Chondrocyte (in vitro differentiated cells): ENCODE data around the gene NPAS2. TPM values are rescaled to one million over a fixed set of nuclear protein-coding genes. Genes with fewer than 3 reads are reported as not detected.

Source experiments
- DNase-seq: peaks from one replicate; pipeline ENCODE4 v3.0.0; 2021; ENCODE audit warnings: mixed read lengths, low spot score
- H3K27ac Mint-ChIP-seq: one replicate; pipeline ENCODE4 v1.8.0; 2021; ENCODE audit warnings: mild to moderate bottlenecking, moderate library complexity, mixed read lengths; ENCODE audit not compliant: unreplicated experiment
- H3K27me3 Mint-ChIP-seq: 2 replicates; pipeline ENCODE4 v1.8.0; 2021; ENCODE audit warnings: low read depth, mixed read lengths
- H3K36me3 Mint-ChIP-seq: 2 replicates; pipeline ENCODE4 v1.8.0; 2021; ENCODE audit warnings: low read depth, mixed read lengths
- H3K4me1 Mint-ChIP-seq: 2 replicates; pipeline ENCODE4 v1.8.0; 2021; ENCODE audit warnings: low read depth, mild to moderate bottlenecking, mixed read lengths
- H3K4me3 Mint-ChIP-seq: one replicate; pipeline ENCODE4 v1.8.0; 2021; ENCODE audit warnings: mild to moderate bottlenecking, moderate library complexity, mixed read lengths; ENCODE audit not compliant: unreplicated experiment
- H3K9me3 Mint-ChIP-seq: 2 replicates; pipeline ENCODE4 v1.8.0; 2021; ENCODE audit warnings: low read depth, mixed read lengths
- total RNA-seq: library from RNA; stranded (reverse); gene quantifications from 3 replicates; pipeline ENCODE4 v1.2.1, GENCODE V29; 2021
- TF ChIP-seq, protein P1 (sequence below): fragments of 200-600 bp; sonication (generic); IDR thresholded peaks from 2 replicates; pipeline ENCODE4 v1.5.0; 2021; ENCODE audit warnings: antibody characterized with exemption, mild to moderate bottlenecking, moderate library complexity

Gene NPAS2
- total RNA-seq, 1 donor from 2014 or later = 25.6 TPM

GRCh38 chr2:101002562-101003277, 182.8 kb downstream of the NPAS2 start:
- Mint-ChIP-seq H3K9me3 (no peaks in the 10 kb centered on the region), H3K27me3 (no peaks in the 10 kb centered on the region), H3K27ac (peak overlapping the region; percentile 96), H3K4me1 (peaks cover 48% of the 10 kb centered on the region), H3K36me3 (peaks cover 28% of the 10 kb centered on the region), H3K4me3 (peak overlapping the region; percentile 90)
- DNase-seq = no peak
- TF ChIP-seq, protein P1, sequence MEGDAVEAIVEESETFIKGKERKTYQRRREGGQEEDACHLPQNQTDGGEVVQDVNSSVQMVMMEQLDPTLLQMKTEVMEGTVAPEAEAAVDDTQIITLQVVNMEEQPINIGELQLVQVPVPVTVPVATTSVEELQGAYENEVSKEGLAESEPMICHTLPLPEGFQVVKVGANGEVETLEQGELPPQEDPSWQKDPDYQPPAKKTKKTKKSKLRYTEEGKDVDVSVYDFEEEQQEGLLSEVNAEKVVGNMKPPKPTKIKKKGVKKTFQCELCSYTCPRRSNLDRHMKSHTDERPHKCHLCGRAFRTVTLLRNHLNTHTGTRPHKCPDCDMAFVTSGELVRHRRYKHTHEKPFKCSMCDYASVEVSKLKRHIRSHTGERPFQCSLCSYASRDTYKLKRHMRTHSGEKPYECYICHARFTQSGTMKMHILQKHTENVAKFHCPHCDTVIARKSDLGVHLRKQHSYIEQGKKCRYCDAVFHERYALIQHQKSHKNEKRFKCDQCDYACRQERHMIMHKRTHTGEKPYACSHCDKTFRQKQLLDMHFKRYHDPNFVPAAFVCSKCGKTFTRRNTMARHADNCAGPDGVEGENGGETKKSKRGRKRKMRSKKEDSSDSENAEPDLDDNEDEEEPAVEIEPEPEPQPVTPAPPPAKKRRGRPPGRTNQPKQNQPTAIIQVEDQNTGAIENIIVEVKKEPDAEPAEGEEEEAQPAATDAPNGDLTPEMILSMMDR = no peak

GRCh38 chr2:101003278-101003775, 183.4 kb downstream of the NPAS2 start:
- no peaks in the 10 kb centered on the region for H3K9me3 Mint-ChIP-seq
- H3K27ac Mint-ChIP-seq = peak overlapping the region; percentile 96
- peaks cover 33% of the 10 kb centered on the region for H3K36me3 Mint-ChIP-seq
- DNase-seq = no peak
- H3K27me3 Mint-ChIP-seq = no peaks in the 10 kb centered on the region
- peak overlapping the region; percentile 90 for H3K4me3 Mint-ChIP-seq
- H3K4me1 Mint-ChIP-seq = peaks cover 54% of the 10 kb centered on the region
- TF ChIP-seq, protein P1 = no peak

DNA sequence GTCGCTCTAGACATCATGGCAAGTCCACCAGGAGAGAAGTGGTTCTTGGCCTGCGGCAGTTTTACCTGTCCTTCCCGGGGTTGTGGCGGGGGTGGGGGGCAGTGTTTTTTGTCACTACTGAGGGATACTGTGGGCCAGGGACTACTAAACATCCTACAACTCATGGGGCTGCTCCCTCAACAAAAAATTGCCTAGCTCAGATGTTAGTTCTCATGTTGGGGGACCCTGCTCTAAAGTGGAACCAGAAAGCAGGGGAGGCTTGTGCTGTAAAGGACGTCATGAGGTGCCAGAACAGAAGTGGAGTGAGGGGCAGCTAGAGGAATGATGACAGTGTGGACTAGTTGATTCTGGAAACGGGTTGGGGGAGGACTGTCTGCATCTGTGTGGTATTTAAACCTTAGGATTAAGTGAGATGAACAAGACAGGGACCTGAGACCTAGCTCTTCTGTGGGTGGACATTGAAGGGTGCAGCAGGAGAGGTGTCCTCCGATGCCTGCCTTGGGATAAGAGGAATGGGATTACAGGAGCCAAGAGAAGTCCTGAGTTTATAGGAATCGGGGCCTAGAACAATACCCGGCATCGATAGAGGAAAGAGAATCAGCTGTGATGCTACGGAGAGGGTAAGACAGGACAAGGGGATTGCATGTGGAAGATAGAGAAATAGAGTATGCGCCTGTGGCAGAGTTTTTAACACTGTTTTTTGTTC, 184.8 kb downstream of the NPAS2 start:
- Mint-ChIP-seq H3K36me3 (peaks cover 35% of the 10 kb centered on the region), H3K27ac (peak overlapping the region; percentile 81), H3K4me3 (peak overlapping the region; percentile 90), H3K4me1 (peaks cover 59% of the 10 kb centered on the region), H3K27me3 (no peaks in the 10 kb centered on the region), H3K9me3 (no peaks in the 10 kb centered on the region)
- TF ChIP-seq, protein P1 = no peak
- no peak for DNase-seq

DNA sequence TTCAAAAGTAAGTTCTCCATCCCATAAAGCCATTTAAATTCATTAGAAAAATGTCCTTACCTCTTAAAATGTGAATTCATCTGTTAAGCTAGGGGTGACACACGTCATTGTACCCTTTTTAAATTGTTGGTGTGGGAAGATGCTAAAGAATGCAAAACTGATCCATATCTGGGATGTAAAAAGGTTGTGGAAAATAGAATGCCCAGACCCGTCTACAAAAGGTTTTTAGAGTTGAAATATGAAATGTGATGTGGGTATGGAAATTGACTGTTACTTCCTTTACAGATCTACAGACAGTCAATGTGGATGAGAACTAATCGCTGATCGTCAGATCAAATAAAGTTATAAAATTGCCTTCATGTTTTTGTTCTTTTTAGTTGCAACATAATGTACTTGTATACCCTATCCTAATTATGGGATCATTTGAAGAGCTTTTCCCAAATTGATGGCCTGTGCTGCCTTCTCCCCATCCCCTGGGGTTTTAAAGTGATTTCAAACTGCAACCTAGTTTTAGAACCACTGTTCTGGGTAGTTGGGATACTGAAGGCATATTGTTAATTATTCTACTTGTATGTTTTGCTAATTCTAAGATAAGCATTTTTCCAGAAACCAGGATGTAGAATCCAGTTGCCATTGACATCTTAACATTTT, 186.3 kb downstream of the NPAS2 start:
- Mint-ChIP-seq H3K27ac (peak overlapping the region; percentile 4), H3K4me3 (no peak overlapping the region), H3K9me3 (no peaks in the 10 kb centered on the region), H3K4me1 (peaks cover 57% of the 10 kb centered on the region), H3K36me3 (peaks cover 35% of the 10 kb centered on the region), H3K27me3 (no peaks in the 10 kb centered on the region)
- TF ChIP-seq, protein P1 = no peak
- DNase-seq = no peak
